NCI-H2227 treated with DMSO at 0.1 percent for 48 hours (cell line): ENCODE results near the gene FBXL15.

Source experiments
- DNase-seq: peaks from one replicate; lab custom pipeline; 2025; lab: John Stamatoyannopoulos, UW

The FBXL15 gene

GRCh38 chr10:102420714-102421506, at the start of gene FBXL15:
Gene FBXL15, plus strand, starts transcription at chr10:102420836. Its CDS starts 294 bp downstream, at chr10:102421130.
- DNase-seq, result peak; percentile 95

GRCh38 chr10:102371295-102371694, 49.3 kb upstream of the FBXL15 start:
- DNase-seq, result no peak

DNA sequence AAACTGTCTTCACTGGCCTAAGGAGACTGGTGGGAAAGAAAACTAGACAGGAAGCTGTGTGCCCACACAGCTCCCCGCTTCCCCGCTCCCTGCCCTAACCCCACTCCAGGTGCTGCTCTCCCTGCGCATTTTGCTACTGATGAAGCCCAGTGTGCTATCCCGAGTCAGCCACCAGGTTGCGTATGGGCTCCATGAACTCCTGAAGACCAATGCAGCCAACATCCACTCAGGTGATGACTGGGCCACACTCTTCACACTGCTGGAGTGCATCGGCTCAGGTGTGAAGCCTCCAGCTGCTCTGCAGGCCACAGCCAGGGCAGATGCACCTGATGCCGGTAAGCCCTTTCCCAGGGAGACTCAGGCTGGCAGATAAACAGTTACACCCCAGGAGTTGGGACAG, 45.4 kb upstream of the FBXL15 start:
- no peak for DNase-seq

DNA sequence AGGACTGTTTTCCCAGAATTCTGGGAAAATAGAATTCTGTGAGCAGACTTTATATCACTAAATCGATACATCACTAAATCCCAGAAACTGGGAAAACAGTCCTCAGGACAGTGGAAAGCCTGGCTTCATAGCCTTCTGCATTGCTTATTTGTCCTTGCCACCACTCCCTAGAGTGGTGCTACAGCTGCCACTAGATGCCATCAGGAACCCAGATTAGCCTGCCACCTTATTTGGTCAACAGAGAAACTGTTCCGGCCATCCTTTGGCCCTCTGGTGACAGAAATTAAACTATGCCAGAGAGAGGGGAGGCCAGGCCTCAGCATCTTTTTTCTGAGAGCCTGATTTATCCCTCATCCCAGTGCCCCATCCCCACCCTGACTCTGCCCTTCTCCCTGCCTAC, 44.8 kb upstream of the FBXL15 start:
- no peak for DNase-seq

DNA sequence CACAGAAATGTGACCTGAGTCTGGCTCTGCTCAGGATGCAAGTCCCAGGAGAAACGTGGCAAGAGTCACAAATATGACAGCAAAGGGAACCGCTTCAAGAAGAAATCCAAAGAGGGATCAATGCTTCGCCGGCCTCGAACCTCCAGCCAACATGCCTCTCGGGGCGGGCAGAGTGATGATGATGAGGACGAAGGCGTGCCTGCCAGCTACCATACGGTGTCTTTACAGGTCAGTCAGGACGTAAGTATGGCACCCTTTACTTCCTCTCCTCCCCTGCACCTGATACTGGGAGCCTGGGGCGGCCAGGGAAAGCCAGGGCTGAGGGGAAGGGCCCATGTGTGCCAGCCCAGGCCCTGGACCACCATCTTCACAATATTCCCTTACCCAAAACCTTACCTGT, 43.7 kb upstream of the FBXL15 start:
- no peak for DNase-seq

DNA sequence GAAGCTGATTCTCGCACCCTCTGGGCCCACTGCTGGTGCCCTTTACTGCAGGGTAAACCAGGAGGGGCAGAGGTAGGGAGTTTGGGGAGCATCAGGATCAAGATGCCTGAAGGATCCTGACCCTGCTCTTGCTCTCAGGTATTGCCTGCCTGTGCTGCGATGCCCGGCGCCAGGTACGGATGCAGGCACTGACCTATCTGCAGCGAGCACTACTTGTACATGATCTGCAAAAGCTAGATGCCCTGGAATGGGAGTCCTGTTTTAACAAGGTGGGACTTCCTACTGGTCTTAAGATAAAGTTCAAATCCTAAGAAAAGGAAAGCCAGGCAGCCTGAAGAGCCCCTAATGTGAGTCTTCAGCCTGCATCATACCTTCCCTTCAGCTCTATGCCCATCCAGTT, 41.3 kb upstream of the FBXL15 start:
- no peak for DNase-seq

GRCh38 chr10:102381983-102382382, 38.7 kb upstream of the FBXL15 start:
- DNase-seq, result no peak

- DNase-seq, result no peak
These were observed 37.8 kb upstream of the FBXL15 start for GRCh38 chr10:102382871-102383270.

GRCh38 chr10:102384053-102384452, 36.6 kb upstream of the FBXL15 start:
- DNase-seq, result no peak

- no peak for DNase-seq
These were observed 35.8 kb upstream of the FBXL15 start for GRCh38 chr10:102384606-102385429.

DNA sequence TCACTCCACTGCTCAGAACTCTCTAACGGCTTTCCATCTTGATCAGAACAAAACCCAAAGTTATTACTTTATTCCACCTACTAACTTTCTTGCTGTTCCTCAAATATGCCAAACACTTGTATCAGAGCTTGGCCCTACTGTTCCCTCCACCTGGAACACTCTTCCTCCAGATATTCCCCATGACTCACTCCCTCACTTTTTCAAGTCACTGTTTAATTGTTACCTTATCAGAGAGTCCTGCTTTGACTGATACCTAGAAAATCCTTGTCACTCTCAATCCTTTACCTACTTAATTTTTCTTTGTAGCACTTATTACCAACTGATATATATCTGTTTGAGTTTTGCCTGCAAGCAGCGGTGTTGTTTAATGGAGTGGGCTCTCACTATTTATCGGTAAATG, 30.7 kb upstream of the FBXL15 start:
- DNase-seq, result no peak

DNA sequence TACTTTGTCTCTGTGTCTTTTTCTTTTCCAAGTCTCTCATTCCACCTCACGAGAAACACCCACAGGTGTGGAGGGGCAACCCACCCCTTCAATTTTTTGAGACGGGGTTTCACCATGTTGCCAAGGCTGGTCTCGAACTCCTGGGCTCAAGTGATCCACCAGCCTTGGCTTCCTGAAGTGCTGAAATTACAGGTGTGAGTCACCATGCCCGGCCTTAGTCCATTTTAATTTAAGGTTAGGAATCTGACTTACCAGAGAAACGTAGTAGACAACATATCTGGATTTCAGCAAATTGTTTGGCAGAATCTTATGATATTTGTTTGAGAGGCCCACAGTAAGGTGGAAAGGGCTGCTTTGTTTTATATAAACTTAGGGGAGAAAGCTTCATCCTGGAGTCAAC, 28.3 kb upstream of the FBXL15 start:
- no peak for DNase-seq

- no peak for DNase-seq
These were observed 27.1 kb upstream of the FBXL15 start for GRCh38 chr10:102393411-102394078.

GRCh38 chr10:102394079-102394800, 26.4 kb upstream of the FBXL15 start:
- peak; percentile 73 for DNase-seq

- DNase-seq, result no peak
These were observed 25.7 kb upstream of the FBXL15 start for GRCh38 chr10:102394801-102395399.

- DNase-seq, result no peak
These were observed 25.0 kb upstream of the FBXL15 start, which contains the start of gene NFKB2 for GRCh38 chr10:102395400-102396316. Gene NFKB2, plus strand, starts transcription at chr10:102395705. Its CDS starts 255 bp downstream, at chr10:102395960.

DNA sequence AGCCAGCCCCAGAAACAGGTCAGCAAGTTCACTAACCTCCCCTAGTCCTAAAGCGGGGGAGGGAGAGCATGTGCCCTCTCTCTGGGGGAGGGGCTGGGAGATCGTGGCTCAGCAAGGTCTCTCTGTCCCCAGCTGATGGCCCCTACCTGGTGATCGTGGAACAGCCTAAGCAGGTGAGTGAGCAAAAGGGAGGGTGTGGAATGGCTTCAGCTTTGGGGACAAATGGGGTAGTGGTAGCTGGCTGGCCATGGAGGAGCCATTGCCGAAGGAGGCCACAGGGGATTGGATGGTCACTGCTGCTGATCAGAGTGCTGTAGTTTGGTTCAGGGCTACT, 24.4 kb upstream of the FBXL15 start:
- DNase-seq, result no peak

- DNase-seq, result no peak
These were observed 23.9 kb upstream of the FBXL15 start for GRCh38 chr10:102396730-102397151.

DNA sequence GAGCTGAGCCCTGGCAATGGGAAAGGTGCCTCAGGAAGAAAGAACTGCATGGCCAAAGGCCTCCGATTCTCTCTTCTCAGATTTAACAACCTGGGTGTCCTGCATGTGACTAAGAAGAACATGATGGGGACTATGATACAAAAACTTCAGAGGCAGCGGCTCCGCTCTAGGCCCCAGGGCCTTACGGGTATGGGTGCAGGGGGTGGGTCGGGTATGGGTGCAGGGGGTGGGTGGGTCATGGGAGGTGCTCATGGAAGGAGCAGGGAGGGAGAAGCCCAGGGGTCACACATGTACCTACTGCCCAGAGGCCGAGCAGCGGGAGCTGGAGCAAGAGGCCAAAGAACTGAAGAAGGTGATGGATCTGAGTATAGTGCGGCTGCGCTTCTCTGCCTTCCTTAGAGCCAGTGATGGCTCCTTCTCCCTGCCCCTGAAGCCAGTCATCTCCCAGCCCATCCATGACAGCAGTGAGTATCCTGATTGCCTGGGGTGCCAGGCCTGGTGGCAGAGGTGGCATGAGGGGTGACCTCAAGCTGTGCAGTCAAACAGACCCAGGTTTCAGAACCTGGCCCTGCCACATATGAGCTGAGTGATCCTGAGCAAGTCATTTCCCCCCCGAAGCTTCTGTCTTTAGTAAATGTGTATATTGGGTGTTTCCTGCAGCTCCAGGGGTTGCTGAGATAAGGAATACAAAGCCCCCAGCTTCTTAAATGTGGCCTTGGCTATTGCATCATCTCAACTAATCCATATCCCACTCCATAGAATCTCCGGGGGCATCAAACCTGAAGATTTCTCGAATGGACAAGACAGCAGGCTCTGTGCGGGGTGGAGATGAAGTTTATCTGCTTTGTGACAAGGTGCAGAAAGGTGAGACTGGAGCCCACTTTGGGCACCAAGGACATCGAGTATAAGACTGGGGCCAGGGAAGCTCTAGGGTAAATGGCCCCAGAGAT, 23.1 kb upstream of the FBXL15 start:
- DNase-seq, result no peak
